GM21825 (cell line): Measurements from ENCODE around the gene ZCCHC17.

Experiments
- ATAC-seq: cut with Tn5 transposase; IDR thresholded peaks from one replicate; pipeline ENCODE4 v1.9.1; 2021; ENCODE audit warnings: mild to moderate bottlenecking, moderate library complexity; ENCODE audit not compliant: unreplicated experiment

Gene ZCCHC17

GRCh38 chr1:31389616-31390015 is 92.8 kb downstream of the ZCCHC17 start:
- no peak for ATAC-seq

GRCh38 chr1:31390071-31390470 is 93.2 kb downstream of the ZCCHC17 start:
- no peak for ATAC-seq

GRCh38 chr1:31393463-31393862 is 96.6 kb downstream of the ZCCHC17 start:
- no peak for ATAC-seq

DNA sequence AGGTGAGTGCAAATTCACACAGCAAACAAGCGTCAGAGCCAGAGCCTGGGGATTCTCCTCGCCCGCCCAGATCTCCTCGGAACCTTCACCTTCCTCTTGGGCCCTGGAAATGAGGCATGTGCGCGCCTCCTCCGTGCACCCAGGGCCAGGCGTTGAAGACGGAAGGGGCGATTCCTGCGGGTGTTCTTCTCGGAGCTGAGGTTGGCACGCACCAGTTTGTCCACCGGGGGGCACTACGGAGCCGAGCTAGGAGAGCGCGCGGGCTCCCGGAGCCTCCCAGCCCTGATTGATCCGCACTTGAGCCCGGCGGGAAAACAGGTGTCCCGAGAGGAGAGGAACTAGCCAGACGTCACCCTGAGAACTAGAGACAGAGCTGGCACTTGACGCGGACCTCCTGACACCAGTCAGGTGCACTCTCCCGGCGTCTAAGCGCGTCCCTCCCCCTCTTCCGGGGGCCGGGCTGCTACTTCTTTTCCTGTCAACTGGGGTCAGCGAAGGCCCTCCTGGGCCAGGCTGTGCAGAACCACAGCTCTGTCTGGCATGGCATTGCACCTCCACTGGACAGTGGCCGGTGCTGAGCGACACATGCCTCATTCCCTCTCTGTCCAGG is 97.9 kb downstream of the ZCCHC17 start:
- ATAC-seq: peak; percentile 75

GRCh38 chr1:31396633-31397351 is 100.0 kb downstream of the ZCCHC17 start:
- ATAC-seq: no peak

GRCh38 chr1:31397360-31398095 is 100.7 kb downstream of the ZCCHC17 start:
- ATAC-seq: no peak

DNA sequence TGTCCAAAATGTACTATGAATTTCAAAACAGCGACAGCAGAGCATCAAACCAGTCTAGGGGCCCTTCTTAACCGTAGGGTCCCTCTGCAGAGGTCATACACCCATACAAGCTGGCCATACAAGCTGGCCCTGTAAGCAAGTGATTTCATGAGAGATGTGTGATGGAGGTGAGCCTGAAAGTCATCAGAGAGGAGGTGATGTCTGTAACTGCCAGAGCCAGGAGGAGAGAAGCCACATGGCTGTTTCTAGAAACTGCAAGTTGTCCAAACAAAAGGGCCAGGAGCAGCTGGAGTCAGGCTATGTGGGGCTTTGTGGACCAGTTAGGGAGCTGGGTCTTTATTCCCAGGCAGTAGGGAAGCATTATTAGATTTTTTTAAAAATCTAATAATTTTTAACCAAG is 101.4 kb downstream of the ZCCHC17 start:
- no peak for ATAC-seq

DNA sequence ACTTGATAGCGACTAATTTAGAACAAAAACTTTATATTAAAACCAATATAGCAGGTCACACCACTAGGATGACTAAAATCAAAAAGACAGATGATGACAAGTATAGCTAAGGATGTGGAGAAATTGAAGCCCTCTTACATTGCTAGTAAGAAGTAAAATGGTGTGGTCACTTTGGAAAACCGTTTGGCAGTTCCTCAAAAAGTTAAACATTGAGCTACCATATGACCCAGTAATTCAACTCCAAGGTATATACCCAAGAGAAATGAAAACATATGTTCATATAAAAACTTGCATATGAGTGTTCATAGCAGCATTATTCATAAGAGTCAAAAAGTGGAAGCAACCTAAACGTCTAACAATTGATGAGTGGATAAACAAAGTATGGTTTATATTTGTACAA is 103.1 kb downstream of the ZCCHC17 start:
- no peak for ATAC-seq

GRCh38 chr1:31400393-31400792 is 103.6 kb downstream of the ZCCHC17 start:
- no peak for ATAC-seq

GRCh38 chr1:31401241-31401640 is 104.4 kb downstream of the ZCCHC17 start:
- ATAC-seq: no peak

DNA sequence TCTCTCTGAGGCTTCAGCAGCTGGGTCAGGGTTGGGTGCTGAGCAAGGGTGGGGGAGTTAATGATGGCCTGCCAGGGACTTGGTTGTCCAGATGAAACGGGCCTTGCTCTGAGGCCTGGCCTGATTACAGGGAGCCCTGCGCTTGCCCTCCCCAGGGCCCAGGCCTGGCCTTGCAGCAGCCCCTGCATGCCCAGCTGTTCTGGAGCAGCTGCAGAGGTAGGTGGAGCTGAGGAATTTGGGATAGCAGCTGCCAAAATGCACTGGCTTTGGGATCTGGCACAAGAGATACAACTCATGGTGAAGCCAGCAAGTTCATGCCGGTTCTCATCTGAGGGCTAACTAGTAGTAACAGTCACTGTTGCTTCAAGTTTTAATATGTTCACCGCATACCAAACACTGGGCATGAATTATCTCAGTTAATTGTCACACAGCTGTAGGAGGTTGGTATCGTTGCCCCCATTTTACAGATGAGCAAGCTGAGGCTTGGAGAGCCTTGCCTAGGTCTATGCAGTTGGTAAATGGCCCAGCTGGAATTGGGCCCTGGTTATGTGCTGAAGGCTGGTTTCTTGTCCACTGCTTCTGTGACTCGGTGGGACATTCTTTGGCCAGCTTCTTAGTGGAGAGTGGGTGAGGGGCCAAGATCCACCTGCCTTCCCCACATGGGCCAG is 108.9 kb downstream of the ZCCHC17 start:
- ATAC-seq: no peak

GRCh38 chr1:31407029-31407626 is 110.3 kb downstream of the ZCCHC17 start:
- ATAC-seq: no peak

DNA sequence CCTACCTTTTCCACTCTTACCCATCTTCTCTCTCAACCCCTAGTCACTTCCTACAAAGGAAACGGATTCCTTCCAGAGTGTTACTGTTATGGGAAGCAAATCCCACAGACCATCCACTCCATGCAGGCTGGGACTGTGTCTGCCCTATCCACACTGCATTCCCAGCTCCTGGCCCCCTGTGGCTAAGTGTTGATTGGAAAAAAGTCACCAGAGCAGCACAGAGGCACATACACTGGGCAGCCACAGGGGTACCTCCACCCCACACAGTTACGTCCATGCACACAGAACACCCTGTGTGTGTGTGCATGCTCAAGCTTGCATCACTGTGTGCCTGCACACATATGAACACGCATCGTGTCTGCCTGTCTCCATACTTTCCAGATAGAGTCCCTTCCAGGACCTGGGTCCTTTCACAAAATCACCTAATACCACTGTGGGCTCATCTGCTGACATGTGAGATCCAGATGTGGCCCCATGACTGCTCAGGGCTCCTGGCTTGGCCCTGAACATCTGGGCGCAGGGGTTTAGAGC is 112.0 kb downstream of the ZCCHC17 start:
- no peak for ATAC-seq

DNA sequence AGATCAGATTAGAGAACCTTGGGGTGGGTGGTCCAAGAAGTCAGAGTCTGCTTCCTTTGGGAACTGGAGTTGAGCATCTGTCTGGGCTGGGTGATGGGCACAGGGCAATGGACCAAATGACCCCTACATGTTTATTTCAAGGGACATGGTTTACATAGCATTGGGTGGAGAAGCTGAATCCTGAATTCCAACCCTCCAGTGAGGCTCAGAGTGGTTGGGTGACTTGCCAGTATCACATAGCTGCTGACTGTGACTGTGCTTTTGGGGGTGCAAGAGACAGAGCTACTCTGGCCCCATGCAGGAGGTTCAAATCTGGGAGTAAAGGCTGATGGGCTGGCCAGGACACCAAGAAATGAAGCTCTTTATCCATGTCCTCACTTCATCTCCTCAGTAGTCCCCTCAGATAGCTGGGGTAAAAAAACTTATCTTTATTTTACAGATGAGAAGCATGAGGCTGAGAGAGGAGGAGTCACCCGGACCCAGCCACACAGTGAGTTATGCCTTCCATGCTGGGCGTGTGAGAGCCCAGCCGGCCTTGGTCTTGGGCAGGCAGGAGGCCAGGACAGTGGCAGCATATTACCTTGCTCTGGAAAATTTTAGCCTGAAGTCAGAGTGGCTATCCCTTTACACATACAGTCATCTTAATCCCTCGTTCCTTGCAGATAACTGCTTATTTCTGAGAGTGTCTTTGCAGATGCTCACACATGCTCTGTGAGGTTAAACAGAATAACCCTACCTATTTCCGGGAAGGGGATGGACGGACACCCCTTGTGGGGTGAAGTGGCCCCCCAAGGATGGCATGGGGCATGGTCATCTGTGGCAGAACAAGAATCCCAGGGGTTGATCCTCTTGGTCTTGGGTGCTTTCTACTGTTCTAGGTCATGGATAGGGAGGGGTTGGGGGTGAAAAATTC is 113.4 kb downstream of the ZCCHC17 start:
- ATAC-seq: no peak

DNA sequence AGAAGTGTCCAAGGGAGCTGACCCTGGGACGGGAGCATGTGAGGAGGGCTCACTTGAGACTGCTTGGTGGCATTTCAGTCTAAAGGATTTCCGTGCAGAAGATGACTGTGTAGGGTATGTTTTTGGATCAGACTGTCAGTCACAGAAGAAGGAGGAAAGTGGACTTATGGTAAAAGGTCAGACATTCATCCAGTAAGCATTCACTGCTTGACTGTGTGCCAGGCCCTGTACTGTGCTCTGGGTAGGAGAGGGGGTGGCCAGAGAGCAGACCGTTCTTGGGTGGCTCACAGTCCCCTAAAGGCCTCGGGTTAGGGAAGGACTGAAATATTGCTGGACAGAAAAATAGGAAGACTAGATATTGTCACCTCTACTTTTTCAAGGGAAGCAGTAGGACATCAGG is 114.0 kb downstream of the ZCCHC17 start:
- no peak for ATAC-seq

- no peak for ATAC-seq
These were observed 115.4 kb downstream of the ZCCHC17 start for GRCh38 chr1:31412205-31412604.

- no peak for ATAC-seq
These were observed 116.0 kb downstream of the ZCCHC17 start, which contains the start of gene SERINC2 for GRCh38 chr1:31412732-31413404. Gene SERINC2 (plus strand): TSS chr1:31413213. CDS start chr1:31413266, 53 bp downstream.

DNA sequence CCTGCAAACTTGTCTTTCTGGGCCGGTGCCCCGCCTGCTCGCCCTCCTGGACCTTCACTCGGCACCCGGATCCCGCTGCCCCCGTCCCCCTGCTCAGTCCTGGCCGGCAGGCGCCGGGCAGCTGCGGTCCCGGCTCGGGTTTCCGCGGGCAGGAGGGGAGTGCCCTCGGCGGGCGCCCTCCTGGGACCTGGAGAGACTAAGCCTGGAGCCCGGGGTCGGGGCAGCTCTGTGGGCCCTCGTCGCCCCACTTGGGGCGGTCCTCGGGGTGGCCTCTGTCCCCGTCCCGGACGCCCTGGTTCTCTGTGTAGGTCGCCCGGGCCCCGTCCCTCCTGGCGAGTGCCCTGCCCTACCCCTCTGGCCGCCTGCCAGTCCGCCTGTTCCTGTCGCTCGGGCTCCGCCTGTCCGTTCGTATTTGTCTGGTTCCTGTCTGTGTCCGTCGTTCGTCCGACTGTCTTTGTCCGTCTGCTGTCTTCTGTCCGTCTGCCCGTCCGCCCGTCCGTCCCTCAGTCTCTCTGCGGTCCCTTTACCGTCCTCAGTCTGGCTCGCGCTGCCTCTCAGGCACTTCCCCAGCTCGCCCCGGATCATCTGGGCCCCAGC is 116.7 kb downstream of the ZCCHC17 start:
- ATAC-seq: no peak
